NCI-H2029 treated with DMSO at 0.1 percent for 48 hours (cell line): ENCODE data around the gene TMCC1.
"Not testable (repeated sequence)": the region's sequence is repeated elsewhere in the genome, so short reads cannot be mapped to it uniquely, and the experiment has no call there.

Source experiments
- DNase-seq: peaks from one replicate; lab custom pipeline; 2025; lab: John Stamatoyannopoulos, UW

Gene TMCC1

DNA sequence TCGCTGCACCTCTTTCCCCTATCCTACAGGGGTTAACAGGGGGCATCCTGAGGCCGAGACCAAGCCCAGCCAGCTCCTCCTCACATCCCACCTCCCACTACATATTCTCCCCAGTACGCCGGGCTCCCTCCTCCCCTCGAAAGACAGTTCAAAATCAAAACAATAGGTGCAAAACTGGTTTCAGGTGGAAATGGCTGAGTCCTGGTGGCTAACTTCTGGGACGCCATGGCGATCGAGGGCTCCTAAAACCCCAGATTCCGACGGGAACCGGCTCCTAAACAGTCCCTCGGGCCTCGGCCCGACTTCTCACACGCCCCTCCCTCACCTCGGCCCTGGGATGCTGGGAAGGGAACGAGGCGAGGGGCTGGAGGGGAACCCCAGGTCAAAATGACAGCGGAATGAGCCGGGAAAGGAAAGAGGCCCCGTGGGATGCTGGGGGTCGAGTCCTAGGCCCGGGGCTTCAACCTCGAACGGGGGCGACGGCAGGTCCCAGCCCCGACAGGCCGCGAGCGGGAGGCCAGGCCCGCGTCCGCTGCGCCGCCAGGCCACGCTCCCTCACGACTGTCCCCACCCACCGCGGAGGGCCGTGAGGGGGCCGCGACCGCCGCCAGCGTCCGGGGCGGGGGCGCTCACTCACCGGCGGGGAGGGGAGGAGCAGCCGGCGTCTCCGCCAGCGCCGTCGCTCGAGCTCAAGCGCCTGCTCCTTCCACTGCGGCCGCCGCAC, 492 bp downstream of the TMCC1 start:
- DNase-seq: no peak

DNA sequence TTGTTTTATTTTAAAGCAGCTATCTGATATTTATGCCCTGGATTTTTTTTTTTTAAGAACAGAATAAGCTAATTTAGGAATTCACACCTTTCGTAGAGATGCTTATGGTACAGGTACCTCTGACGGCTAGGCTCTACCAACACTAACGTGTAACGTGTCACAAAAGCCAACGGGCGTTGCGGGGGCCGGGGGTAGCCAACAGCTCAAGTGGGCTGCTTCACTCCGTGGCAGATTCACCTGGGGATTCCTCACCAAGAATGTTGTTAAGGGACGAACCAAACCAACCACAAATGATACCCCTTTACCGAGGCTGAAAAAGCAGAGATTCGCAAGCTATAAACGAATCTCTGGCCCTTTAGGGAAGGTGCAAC, 1.0 kb downstream of the TMCC1 start:
- DNase-seq: no peak

DNA sequence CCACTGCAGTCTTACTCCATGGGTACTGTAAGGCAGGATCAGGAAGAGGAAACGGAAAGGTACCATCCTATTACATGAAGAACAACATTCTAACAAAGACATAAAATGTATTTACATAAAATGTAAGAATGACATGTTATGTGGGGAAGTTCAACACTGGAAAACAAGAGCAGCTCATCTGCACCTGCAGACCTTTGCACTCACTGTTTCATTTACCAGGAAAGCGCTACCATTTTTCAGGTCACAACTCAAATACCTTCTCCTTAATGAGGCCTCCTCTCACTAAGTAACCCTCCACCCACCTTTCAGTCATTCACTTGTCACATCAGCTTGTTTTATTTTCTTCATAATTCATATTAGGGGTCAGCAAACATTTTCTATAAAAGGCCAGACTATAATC, 2.6 kb downstream of the TMCC1 start:
- DNase-seq: no peak

DNA sequence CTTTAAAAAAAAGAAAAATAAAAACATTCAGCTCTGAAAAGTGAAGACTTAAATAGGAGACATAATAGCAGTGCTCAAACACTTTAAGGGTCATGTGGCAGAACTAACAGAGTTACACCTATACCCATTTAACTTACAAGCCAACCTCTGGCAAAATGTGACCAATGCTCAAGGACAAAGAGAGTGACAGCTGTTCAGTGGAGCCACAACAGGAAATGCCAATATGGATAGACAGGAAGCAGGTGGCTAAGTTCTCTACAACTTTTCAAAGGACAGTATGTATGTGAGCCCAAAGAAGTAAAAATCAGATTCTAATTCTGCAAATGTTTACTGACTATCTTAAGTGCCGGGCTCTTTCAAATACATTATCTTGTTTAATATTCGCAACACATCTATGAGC, 3.4 kb downstream of the TMCC1 start:
- DNase-seq: no peak

DNA sequence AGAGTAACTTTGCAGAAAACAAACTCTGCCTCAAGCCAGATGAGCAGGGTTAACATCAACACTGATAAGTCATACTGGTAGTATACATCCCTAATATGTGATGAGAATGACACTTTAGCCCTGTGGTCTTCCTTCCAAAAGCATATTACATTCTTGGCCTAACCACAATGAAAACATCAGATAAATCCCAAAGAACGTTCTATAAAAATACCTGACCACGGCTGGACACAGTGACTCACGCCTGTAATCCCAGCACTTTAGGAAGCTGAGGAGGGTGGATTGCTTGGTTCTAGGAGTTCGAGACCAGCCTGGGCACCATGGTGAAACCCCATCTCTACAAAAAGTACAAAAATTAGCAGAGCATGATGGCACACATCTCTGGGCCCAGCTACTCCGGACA, 4.7 kb downstream of the TMCC1 start:
- no peak for DNase-seq

DNA sequence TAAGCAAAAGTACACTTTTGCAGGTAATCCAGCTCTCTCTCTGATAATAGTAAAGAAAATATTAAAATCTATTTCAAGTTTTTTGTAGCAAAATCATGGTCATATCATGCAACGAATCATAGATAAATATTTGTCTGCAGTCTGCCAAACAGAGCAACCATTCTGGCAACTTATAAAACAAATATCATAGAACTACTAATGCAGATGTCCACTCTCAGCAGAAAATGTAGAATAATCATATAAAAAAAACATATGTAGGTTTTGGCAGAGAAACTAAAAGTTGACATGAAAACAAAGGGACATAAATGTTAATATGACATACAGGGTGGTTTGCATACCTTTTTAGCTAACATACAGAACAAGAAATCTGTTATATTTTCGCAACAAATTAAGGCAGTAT, 12.2 kb downstream of the TMCC1 start:
- no peak for DNase-seq

DNA sequence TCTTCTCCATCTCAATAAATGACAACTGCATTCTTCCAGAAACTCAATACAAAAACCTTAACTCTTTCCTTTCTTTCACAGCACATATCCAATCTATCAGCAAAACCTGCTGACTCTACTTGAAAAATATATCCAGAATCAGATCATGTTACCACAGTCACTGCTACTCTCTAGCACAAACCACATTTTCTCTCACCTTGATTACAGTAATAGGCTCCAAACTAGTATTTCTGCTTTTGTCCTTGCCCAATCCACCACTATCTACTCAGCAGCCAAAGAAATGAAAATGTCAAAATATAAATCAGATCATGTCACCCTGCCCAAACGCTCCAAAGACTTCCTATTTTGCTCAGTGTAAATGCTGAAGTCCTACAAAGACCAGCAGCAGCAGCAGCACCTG, 15.2 kb downstream of the TMCC1 start:
- DNase-seq: no peak

DNA sequence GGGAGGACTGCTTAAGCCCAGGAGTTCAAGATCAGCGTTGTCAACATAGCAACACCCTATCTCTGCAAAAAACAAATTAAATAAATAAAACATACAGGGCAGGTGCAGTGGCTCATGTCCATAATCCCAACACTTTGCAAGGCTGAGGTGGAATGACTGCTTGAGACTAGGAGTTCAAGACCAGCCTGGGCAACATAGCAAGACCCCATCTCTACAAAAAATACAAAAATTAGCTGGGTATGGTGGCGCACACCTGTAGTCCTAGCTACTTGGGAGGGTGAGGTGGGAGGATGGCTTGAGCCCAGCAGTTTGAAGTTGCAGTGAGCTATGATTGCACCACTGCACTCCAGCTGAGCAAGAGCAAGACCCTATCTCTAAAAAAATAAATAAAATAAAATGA, 19.0 kb downstream of the TMCC1 start:
- not testable (repeated sequence) for DNase-seq

DNA sequence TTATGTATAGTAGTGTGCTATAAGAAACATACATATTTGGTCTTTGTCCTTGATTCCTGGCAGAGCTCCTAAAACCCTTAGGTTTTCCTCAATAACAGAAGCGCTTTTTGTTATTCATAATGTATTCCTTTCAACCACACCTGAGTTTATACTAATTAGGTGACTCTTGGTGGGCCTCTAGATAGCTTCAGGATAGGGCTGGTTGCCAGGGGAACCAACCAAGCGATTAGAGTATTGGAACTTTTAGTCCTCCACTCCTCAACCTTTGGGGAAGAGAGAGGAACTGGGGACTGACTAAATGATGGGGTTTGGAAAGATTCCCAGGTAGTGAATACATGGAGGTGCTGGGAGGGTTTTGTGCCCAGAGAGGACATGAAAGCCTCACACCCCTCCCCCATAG, 24.6 kb downstream of the TMCC1 start:
- no peak for DNase-seq

DNA sequence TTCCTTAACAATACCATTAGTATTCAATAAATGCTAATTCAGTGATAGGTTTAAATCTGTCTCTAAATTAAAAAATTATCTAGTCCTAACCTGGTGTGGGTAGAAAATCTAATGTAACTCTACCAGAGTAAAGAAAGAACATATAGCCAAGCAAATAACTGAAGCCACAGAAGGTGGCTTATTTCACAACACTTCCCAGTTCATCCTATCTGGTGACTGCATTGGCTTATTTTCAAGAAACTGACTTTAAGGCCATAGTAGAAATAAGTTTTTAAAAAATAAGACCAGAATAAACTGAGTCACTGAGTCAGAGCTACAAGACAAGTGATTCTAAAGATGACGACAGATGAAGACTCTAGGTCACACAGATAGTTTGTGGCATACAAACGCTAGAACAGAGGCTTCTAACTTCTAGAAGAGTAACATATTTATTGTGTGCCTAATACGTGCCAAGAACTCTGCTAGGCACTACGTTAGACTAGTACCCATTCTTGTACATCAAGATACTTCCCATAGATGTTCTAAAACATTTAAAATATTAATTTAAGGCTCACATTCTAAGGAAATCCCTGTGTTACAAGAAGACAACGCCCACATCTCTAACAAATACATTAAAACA, 25.9 kb downstream of the TMCC1 start:
- no peak for DNase-seq

DNA sequence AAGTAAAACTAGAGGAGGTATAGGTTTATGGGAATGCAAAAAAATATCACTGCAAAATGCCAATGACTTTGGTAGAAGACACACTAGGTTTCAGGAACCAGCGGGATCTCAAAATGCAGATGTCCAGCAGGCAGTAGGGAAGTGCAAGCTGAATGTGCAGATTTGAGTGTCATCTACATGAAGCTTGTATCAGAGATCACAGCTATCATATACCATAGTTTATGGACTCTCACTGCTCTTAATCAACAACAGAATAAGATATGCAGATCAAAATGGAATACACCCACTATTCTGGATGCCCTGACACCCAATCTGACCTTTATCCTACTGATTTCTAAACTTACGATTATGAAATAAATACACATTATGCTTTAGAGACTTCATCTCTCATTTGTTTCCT, 27.7 kb downstream of the TMCC1 start:
- DNase-seq: no peak

DNA sequence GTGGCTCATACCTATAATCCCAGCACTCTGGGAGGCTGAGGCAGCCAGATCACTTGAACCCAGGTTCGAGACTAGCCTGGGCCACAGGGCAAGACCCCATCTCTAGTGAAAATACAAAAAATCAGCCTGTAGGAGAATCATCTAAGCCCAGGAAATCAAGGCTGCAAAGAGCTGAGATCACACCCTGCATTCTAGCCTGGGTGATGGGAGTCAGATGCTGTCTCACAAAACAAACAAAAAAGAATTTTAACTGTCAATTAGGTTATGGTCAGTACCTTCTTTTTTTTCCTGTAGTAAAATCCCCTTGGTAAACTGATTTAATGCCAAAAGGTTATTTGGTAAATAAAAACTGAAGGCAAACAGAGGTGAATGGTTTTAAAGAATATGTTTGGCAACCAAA, 29.0 kb downstream of the TMCC1 start:
- no peak for DNase-seq

DNA sequence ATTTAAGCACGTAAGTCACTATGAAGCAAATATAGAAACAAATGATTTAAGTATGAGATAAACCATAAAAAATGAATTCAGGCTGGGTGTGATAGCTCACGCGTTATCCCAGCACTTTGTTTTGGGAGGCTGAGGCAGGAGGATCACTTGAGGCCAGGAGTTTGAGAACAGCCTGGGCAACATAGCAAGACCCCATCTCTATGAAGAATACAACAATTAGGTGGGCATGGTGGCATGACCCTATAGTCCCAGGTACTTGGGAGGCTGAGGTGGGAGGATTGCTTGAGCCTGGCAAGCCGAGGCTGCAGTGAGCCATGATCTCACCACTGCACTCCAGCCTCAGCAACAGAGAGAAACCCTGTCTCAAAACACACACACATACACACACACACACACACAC, 34.2 kb downstream of the TMCC1 start:
- no peak for DNase-seq

DNA sequence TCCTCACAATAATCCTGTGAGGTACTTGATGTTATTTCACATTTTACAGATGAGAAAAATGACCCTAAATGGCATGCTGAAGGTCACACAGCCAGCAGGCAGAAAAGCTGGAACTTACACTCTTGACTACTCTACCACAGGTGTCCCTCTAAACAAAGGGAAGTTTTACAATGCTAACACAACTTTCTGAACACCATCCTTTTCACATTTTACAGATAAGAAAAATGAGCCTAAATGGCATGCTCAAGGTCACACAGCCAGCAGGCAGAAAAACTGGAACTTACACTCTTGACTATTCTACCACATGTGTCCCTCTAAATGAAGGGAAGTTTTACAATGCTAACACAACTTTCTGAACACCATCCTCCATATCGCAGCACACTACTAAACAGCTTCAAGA, 35.6 kb downstream of the TMCC1 start:
- DNase-seq: no peak

DNA sequence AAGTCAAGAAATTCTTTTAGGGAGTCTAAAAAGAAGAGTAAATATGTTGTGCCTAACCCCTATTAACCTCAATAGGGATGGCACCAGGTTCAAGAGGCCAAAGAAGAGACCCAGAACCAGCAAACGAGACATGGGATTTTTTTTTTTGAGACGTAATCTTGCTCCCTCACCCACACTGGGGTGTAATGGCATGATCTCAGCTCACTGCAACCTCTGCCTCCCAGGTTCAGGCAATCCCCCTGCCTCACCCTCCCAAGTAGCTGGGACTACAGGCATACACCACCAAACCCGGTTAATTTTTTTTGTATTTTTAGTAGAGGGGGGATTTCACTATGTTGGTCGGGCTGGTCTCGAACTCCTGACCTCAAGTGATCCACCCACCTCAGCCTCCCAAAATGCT, 36.7 kb downstream of the TMCC1 start:
- DNase-seq: not testable (repeated sequence)

DNA sequence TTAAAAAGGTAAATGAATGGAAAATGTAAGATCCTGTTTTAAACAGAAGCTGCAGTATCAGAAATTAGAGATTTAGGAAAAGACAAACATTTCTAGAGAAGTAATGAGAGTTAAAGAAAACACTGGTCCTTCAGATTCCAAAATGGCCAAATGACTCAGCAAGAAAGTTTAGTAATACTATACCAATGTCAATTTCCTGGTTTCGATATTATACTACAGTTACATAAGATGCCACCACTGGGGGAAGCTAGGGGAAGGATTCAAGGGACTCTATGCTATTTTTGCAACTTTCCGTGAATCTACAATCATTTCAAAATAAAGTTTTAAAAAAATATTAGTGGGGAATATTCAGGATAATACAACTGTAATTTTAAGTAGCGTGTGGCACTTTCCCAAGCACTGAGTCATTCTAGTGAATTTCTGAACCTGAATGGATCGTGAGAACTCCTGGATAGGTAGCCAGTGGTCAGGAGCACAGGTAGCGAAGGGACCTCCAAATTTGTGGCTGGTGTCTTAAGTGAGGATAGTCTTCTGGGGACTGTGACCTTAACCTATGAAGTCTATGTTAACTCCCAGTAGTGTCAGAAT, 37.6 kb downstream of the TMCC1 start:
- no peak for DNase-seq

DNA sequence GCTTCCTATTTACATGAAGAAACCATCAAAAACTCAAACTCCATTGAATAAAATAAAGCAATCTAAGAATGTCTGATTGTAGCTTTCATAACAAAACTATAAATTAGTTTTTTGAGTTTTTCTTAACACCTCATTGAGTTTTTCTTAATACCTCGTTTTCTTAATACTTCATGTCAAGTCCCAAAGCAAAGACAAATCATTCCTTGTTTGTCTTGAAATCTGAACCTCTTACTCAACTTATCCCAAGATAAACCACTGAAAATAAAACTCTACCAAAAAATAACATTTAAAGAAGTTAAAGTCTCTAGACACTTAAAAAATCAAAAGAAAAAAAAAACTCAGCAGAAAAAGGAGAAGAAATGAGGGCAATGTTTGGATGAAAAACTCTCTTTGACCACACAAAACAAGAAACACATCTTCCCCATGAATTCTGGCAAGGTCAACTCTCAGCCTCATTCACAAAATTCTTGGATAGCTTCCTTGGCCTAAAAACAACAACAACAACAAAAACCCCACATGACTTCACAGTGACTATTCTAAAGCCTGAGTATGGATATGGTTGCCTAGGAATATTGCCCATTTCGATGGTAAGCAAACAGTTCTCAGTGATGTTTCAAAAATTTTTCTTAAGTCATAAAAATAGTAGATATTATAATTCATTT, 38.2 kb downstream of the TMCC1 start:
- no peak for DNase-seq

DNA sequence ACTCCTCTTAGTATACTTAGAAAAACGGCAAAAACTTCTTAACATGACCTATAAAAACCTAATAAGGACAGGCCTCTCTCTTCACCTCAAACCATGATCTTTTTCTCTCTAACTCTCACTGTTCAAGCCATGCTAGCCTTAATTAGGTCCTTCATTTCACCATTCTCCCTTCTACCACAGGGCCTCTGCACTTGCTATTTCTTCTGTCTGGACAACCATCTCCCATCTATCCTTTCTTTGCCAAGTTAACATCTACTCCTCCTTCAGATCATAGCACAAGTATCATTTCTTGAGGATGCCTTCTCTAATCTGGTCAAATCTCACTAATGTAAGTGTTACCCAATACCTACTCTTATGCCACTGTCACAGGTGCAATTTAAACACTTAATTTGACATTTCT, 39.1 kb downstream of the TMCC1 start:
- no peak for DNase-seq

DNA sequence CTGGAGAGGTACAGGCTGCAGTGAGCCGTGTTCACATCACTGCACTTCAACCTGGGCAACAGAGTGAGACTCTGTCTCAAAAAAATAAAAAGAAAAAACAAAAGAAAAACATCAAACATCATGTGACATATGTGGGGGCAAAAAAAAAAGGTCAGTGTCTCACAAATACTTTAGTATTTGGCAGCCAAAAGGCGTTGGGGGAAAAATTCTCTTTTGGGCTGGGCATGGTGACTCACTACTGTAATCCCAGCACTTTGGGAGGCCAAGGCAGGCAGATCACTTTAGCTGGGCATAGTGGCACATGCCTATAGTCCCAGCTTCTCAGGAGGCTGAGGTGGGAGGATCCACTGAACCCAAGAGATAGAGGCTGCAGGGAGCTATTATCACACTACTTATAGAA, 47.6 kb downstream of the TMCC1 start:
- DNase-seq: no peak

DNA sequence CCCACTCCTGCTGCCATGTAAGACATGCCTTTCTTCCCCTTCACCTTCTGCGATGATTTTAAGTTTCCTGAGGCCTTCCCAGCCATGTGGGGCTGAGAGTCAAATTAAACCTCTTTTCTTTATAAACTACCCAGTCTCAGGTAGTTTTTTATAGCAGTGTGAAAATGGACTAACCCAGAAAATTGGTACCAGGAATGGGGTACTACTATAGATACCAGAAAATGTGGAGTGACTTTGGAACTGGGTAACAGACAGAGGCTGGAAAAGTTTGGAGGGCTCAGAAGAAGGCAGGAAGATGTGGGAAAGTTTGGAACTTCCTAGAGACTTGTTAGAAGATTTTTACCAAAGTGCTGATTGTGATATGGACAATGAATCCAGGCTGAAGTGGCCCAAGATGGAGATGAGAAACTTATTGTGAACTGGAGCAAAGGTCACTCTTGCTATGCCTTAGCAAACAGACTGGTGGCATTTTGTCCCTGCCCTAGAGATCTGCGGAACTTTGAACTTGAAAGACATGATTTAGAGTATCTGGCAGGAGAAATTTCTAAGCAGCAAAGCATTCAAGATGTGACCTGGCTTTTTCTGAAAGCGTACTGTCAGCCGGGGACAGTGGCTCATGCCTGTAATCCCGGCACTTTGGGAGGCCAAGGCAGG, 52.7 kb downstream of the TMCC1 start:
- DNase-seq: no peak

DNA sequence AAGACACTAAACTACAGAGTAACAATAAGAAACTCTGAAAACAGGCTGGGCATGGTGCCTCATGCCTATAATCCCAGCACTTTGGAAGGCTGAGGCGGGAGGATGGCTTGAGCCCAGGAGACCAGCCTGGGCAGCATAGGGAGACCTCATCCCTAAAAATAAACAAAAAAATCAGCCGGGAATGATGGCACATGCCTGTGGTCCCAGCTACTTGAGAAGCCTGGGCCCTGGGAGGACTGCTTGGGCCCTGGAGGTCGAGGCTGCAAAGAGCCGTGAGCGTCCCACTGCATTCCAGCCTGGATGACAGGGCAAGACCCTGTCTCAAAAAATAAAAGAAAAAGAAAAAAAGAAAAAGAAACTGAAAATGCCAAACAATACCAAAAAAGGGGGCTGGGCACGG, 55.4 kb downstream of the TMCC1 start:
- no peak for DNase-seq

DNA sequence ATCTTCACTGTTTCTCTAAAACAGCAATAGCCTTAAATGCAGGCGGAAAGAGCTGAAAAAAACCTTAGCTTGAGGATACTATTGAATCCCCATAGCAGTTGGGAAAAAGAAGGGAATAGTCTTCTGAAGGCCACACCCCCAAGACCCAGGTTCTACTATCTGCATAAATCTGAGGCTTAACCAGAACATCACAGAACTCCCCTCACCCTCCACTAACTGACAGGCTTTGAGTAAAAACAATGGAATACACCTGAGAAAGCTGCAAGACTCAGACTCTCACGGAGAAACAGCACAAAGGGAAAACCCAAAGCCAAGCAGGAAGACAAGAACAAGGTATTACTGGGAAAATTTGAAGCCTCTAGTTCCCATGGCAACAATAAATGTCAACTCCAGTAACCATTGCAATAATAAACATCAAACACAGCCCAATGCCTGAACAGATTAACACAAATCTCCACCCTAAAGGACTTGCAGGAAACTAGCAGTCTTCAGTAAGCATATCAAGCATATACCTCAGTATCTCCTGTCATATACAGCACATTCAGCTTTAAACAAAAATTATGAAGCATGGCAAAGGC, 56.4 kb downstream of the TMCC1 start:
- DNase-seq: no peak
